AG10803 (cell line): ENCODE results near the gene AKAP12.
A peak's percentile ranks its signal among the peaks of the same experiment; 100 is the strongest.

Experiments used
- DNase-seq: peaks from one replicate; pipeline ENCODE4 v3.0.0; 2010; ENCODE audit warnings: low read depth
- H3K4me3 ChIP-seq: 2 replicates; pipeline ENCODE4 v1.5.1; 2011; ENCODE audit warnings: mild to moderate bottlenecking, low read length, control low read depth
- TF ChIP-seq, protein P1 (sequence below): conservative IDR thresholded peaks from 2 replicates; pipeline ENCODE4 v1.5.1; 2011; ENCODE audit warnings: mild to moderate bottlenecking, low read length, control low read depth, inconsistent platforms

AKAP12 gene

DNA sequence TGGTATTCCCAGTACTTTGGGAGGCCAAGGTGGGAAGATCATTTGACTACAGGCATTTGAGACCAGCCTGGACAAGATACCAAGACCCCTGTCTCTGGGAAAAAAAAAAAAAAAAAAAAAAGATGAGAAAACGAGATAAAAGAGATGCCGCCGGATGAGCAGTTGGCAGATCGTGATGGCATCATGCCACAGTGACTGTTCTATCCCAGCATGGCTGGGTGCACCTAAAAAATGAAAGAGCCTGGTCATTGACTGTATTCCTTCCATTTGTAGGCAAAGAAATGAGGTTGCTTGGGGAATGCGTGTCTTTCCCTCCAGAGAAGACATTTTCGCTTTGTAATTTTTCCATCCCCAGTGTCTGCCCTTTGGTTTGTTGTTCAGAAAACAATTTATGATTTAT is 12.9 kb downstream of the AKAP12 start:
- TF ChIP-seq, protein P1, sequence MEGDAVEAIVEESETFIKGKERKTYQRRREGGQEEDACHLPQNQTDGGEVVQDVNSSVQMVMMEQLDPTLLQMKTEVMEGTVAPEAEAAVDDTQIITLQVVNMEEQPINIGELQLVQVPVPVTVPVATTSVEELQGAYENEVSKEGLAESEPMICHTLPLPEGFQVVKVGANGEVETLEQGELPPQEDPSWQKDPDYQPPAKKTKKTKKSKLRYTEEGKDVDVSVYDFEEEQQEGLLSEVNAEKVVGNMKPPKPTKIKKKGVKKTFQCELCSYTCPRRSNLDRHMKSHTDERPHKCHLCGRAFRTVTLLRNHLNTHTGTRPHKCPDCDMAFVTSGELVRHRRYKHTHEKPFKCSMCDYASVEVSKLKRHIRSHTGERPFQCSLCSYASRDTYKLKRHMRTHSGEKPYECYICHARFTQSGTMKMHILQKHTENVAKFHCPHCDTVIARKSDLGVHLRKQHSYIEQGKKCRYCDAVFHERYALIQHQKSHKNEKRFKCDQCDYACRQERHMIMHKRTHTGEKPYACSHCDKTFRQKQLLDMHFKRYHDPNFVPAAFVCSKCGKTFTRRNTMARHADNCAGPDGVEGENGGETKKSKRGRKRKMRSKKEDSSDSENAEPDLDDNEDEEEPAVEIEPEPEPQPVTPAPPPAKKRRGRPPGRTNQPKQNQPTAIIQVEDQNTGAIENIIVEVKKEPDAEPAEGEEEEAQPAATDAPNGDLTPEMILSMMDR = no peak
- DNase-seq = no peak
- no peak overlapping the region for H3K4me3 ChIP-seq

DNA sequence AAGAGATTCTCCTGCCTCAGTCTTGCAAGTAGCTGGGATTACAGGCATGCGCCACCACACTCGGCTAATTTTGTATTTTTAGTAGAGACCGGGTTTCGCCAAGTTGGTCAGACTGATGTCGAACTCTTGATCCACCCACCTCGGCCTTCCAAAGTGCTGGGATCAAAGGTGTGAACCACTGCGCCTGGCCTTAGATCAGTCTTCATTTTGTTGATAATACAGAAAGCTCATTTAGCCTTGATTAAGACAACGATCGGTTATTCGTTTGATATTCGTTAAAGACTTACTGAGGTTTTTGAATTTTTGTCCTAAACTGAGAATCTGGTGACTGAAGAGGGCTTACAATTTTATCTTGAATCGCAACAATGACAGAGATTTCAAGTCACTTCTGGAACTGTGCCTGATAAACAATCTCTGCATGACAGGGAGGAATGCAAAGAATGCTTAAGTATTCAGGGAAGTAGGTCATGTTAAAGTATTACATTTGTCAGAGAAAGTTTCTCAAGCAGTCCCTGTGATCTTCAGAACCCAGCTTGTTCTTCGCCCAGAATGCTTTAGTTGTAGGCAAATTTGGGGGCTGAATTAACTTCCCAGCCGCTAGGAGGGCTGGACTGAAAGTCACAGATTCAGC is 14.8 kb downstream of the AKAP12 start:
- TF ChIP-seq, protein P1 = no peak
- peak; percentile 65 for DNase-seq
- no peak overlapping the region for H3K4me3 ChIP-seq

DNA sequence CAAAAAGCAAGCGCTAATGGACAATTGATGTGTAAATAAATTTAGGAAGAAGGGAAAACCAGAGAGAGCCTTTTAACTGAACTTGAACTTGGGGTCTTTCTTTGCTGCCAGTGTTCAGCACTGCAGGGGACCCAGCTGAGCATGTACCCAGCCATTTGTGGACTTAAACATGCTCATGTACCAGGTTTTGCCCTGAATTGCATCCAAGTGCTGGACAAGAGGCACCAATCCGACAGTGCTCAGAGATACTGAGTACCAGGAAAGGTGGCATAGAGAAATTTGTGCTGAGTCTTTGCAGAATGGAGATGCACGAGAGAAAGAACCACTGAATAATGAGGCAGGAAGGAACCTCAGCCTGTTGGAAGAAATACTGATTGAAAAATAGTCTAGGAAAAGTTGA is 16.0 kb downstream of the AKAP12 start:
- no peak overlapping the region for H3K4me3 ChIP-seq
- TF ChIP-seq, protein P1 = no peak
- DNase-seq = no peak

DNA sequence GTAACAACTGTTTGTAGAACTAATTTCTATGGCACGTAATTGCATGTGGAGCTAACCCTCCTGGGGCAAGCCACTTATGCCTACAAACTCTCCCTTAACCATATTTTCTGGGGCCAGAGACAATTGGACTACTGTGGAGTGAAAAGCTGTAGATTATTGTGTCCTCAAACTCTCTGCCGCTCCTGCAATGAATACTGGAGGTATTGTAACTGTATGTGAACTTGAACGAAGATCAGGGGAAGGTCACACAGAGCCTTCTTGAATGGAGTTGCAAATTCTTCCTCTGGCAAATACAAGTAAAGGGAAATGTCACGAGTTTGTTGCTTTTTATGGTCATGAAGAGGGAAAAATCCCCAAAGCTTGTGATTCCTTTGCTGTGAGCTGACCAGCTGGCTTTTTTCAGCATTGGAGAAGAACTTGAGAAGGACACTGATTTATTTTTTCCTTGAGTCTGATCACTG is 18.2 kb downstream of the AKAP12 start:
- DNase-seq = peak; percentile 32
- H3K4me3 ChIP-seq = no peak overlapping the region
- TF ChIP-seq, protein P1 = no peak

DNA sequence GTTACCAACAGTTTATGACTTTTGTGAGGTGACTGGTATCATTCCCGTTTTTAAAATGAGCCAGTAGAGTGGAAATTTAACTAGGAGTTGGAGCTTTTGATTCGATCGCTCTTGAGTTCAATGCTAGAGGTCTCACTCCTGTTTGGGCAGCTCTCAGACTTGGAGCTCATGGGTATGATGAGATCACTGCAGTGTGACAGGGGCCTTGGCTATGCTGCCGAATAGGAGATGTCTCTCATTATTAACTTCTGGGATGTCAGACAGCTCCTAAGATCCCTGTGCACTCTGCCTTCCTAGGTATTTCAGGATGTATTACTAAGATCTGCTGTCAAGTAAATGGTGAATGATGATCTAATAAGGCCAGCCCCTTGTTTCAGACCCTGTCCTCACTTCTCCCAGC is 20.4 kb downstream of the AKAP12 start:
- no peak for DNase-seq
- no peak overlapping the region for H3K4me3 ChIP-seq
- TF ChIP-seq, protein P1 = no peak

DNA sequence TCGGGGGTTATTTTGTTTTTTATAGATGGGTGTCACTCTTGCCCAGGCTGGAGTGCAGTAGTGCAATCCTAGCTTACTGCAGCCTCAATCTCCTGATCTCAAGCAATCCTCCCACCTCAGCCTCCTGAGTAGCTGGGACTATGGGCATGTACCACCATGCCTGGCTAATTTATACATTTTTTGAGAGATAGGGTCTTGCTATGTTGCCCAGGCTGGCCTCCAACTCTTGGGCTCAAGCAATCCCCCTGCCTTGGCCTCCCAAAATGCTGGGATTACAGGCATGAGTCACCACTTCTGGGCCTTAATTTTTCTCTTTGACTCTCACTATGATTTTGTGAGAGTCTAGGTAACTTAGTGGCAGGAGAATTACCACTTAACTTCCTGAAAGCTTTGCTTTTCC is 23.3 kb downstream of the AKAP12 start:
- no peak for DNase-seq
- TF ChIP-seq, protein P1 = no peak
- no peak overlapping the region for H3K4me3 ChIP-seq

DNA sequence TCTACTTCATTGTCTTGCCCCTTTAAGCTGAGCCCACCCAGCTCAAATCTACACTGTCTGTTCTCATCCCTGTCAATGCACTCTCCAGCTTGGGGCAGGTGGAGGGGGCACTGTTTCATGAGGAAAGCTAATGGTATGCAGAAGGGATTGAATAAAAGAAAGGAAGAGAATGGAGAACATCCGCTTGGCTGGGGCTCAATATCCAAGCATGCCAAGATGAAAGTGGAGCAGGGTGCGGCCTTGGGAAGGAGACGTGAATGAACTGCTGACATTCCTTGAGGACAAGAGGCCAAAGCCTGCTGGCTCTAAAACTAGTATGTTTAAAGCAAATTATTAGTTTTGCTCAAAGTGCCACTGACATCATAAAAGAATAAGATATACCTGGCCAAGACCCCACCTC is 24.2 kb downstream of the AKAP12 start:
- peak; percentile 32 for DNase-seq
- TF ChIP-seq, protein P1 = no peak
- H3K4me3 ChIP-seq = no peak overlapping the region
